Sigmoid colon (tissue), 7 donors: ENCODE results near the gene RAPGEF3. TPM values are rescaled to one million over a fixed set of nuclear protein-coding genes. Genes with fewer than 3 reads are reported as not detected.

ENCODE experiments used
- DNase-seq: peaks from one replicate; pipeline ENCODE4 v3.0.0-alpha.2; 2019
- H3K27ac ChIP-seq, 4 donors: fragments of 200-600 bp; sonication (generic); one replicate each; pipeline ENCODE4 v1.5.1; 2016 to 2019; ENCODE audit warnings: mild to moderate bottlenecking in 1 of 4
- H3K27me3 ChIP-seq, 3 donors: fragments of 200-600 bp; sonication (generic); one replicate each; pipeline ENCODE4 v1.5.1; 2019; ENCODE audit warnings: mild to moderate bottlenecking in 1 of 3
- H3K36me3 ChIP-seq, 4 donors: fragments of 200-600 bp; sonication (generic); one replicate each; pipeline ENCODE4 v1.5.1; 2016 to 2019
- H3K4me1 ChIP-seq, 4 donors: fragments of 200-600 bp; sonication (generic); one replicate each; pipeline ENCODE4 v1.5.1; 2017 to 2019
- H3K4me3 ChIP-seq, 4 donors: fragments of 200-600 bp; sonication (generic); one replicate each; pipeline ENCODE4 v1.5.1; 2017 to 2019; ENCODE audit warnings: mild to moderate bottlenecking in 2 of 4, moderate library complexity in 1 of 4
- H3K9me3 ChIP-seq, 4 donors: fragments of 200-600 bp in 3 of 4; sonication (generic) in 3 of 4; one replicate each; pipeline versions ENCODE4 v1.5.1 to v1.6.1; 2013 to 2019
- EP300 ChIP-seq, 4 donors: sonication (generic); formaldehyde crosslinking; IDR thresholded peaks; one replicate each; pipeline ENCODE4 v1.6.1; 2017; ENCODE audit warnings: antibody characterized with exemption in 4 of 4
- POLR2A ChIP-seq, 2 donors: fragments of 450-650 bp; IDR thresholded peaks; one replicate each; pipeline ENCODE4 v1.6.1; 2016; ENCODE audit warnings: antibody characterized with exemption in 2 of 2, mild to moderate bottlenecking in 2 of 2, moderate library complexity in 2 of 2
- POLR2AphosphoS5 ChIP-seq, 4 donors: sonication (generic); formaldehyde crosslinking; IDR thresholded peaks; one replicate each; pipeline ENCODE4 v1.6.1; 2017; ENCODE audit warnings: antibody characterized with exemption in 4 of 4
- WGBS, 2 donors: extraction: QIAGEN DNeasy Blood & Tissue Kit; methylation state at CpG; one replicate each; pipeline ENCODE4 v1.1.7; 2013; 5-methylcytosine and 5-hydroxymethylcytosine counted together
- intact Hi-C: fragments of 100-400 bp; cut with DNase I; formaldehyde crosslinking; loops from one replicate; pipeline ENCODE4 v1.15.1; 2023
- polyA plus RNA-seq, 3 donors: library from polyadenylated mRNA; stranded (reverse); fragments of 200-250 nt; gene quantifications; one replicate each; pipeline ENCODE4 v1.2.3, GENCODE V29; 2013
- total RNA-seq, 4 donors: library from RNA; depleted of rRNA; stranded (reverse); fragments of >200 nt; gene quantifications; one replicate each; pipeline ENCODE4 v1.1.0, GENCODE V29; 2016
- TF ChIP-seq, protein P1 (sequence below), 4 experiments: fragments of 450-650 bp in 3 of 4; fragments of 200-600 bp in 1 of 4; IDR thresholded peaks; one replicate each; pipeline ENCODE4 v1.5.1; 2016 to 2019; ENCODE audit warnings: antibody characterized with exemption in 4 of 4, mild to moderate bottlenecking in 3 of 4, moderate library complexity in 2 of 4
- donor health status: healthy with polysubstance abuse.
- donor health status: Bipolar disorder and iron deficiency.
- donor health status: healthy.

RAPGEF3 gene
- total and polyA plus RNA-seq, 7 donors, result 3.9 to 36.8 (median 14.6) TPM

DNA sequence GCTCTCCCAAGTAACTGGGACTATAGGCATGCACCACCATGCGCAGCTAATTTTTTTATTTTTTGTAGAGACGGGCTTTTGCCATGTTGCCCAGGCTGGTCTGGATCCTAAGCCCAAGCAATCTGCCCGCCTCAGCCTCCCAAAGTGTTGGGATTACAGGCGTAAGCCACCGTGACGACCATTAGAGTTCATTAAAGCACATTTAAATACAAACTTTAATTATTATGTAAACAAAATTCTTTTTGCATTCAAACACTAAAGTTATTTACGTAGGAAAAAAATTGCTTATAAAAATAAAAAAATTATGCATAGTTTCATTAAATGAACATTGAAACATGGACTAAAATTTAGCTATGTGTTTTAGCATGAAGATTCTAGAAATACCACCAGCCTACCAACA is 60.0 kb downstream of the RAPGEF3 start:
- Histone ChIP-seq H3K4me1 (peaks cover 0 to 6% (median 0%) of the 10 kb centered on the region in 4 donors), H3K4me3 (no peak overlapping the region), H3K36me3 (peaks cover 0 to 51% (median 5%) of the 10 kb centered on the region in 4 donors), H3K27me3 (no peaks in the 10 kb centered on the region), H3K27ac (no peak overlapping the region), H3K9me3 (no peaks in the 10 kb centered on the region)
- intact Hi-C loops, result no loop called here
- TF ChIP-seq POLR2AphosphoS5 (IDR thresholded peaks at IDR 0.05), result no peak
- TF ChIP-seq EP300 (IDR thresholded peaks at IDR 0.05), result no peak
- no peak for TF ChIP-seq POLR2A (IDR thresholded peaks at IDR 0.05)
- TF ChIP-seq, protein P1, sequence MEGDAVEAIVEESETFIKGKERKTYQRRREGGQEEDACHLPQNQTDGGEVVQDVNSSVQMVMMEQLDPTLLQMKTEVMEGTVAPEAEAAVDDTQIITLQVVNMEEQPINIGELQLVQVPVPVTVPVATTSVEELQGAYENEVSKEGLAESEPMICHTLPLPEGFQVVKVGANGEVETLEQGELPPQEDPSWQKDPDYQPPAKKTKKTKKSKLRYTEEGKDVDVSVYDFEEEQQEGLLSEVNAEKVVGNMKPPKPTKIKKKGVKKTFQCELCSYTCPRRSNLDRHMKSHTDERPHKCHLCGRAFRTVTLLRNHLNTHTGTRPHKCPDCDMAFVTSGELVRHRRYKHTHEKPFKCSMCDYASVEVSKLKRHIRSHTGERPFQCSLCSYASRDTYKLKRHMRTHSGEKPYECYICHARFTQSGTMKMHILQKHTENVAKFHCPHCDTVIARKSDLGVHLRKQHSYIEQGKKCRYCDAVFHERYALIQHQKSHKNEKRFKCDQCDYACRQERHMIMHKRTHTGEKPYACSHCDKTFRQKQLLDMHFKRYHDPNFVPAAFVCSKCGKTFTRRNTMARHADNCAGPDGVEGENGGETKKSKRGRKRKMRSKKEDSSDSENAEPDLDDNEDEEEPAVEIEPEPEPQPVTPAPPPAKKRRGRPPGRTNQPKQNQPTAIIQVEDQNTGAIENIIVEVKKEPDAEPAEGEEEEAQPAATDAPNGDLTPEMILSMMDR (IDR thresholded peaks at IDR 0.05), result no peak
- WGBS, 2 donors, result 92 to 93% methylated on average over 7 of the region's 7 CpGs
- DNase-seq, result no peak

DNA sequence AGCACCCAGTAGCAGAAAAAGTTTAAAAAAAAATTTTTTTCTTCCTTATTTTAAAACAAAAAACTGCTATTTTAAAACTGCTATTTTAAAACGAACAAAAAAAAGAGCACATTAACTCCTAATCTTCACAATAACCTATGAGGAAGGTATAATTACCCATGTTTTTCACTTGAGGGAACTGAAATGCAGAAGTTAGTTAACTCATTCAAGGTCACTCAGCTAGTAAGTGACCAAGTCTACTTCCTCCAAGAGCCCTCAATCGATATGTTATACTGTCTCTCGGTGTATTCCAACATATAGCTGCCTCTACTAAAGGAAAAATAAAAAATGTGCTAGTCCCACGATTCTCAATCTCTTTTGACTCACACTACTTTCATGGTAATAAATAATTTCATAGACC is 60.6 kb downstream of the RAPGEF3 start:
- no peaks in the 10 kb centered on the region for H3K9me3 ChIP-seq
- TF ChIP-seq EP300 (IDR thresholded peaks at IDR 0.05) (no peak), POLR2A (IDR thresholded peaks at IDR 0.05) (no peak), POLR2AphosphoS5 (IDR thresholded peaks at IDR 0.05) (no peak)
- TF ChIP-seq, protein P1 (IDR thresholded peaks at IDR 0.05), result no peak
- DNase-seq, result no peak
- no peaks in the 10 kb centered on the region for H3K27me3 ChIP-seq
- no peak overlapping the region for H3K4me3 ChIP-seq
- 57 to 68% methylated on average over 4 of the region's 4 CpGs for WGBS, 2 donors
- H3K36me3 ChIP-seq, result peaks cover 0 to 55% (median 5%) of the 10 kb centered on the region in 4 donors
- H3K27ac ChIP-seq, result no peak overlapping the region
- peaks cover 0 to under 1% (median 0%) of the 10 kb centered on the region in 4 donors for H3K4me1 ChIP-seq
- intact Hi-C loops, result no loop called here

DNA sequence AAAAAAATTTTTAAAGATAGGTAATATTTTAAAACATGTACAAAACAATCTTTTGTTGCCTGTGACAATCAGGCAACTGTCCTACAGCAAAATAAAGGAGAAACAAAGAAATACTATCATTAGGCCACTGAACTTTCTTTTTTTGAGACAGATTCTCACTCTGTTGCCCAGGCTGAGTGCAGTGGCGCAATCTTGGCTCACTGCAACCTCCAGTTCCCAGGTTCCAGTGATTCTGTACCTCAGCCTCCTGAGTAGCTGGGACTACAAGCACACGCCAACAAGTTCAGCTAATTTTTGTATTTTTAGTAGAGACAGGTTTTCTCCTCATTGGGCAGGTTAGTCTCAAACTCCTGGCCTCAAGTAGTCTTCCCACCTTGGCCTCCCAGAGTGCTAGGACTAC is 69.5 kb downstream of the RAPGEF3 start:
- H3K36me3 ChIP-seq, result peaks cover 0 to 38% (median 4%) of the 10 kb centered on the region in 4 donors
- WGBS, 2 donors, result 96 to 97% methylated on average over 2 of the region's 2 CpGs
- H3K4me3 ChIP-seq, result no peak overlapping the region
- no peaks in the 10 kb centered on the region for H3K9me3 ChIP-seq
- TF ChIP-seq POLR2A (IDR thresholded peaks at IDR 0.05), result no peak
- no peak for TF ChIP-seq POLR2AphosphoS5 (IDR thresholded peaks at IDR 0.05)
- TF ChIP-seq, protein P1 (IDR thresholded peaks at IDR 0.05), result no peak
- TF ChIP-seq EP300 (IDR thresholded peaks at IDR 0.05), result no peak
- no peaks in the 10 kb centered on the region for H3K27me3 ChIP-seq
- no peak for DNase-seq
- H3K27ac ChIP-seq, result no peak overlapping the region
- intact Hi-C loops, result loop anchor here (5.0 to 10.0 kb wide), 3 partner anchors 132 to 382 kb away; no protein-coding TSS in a partner anchor
- no peaks in the 10 kb centered on the region for H3K4me1 ChIP-seq

DNA sequence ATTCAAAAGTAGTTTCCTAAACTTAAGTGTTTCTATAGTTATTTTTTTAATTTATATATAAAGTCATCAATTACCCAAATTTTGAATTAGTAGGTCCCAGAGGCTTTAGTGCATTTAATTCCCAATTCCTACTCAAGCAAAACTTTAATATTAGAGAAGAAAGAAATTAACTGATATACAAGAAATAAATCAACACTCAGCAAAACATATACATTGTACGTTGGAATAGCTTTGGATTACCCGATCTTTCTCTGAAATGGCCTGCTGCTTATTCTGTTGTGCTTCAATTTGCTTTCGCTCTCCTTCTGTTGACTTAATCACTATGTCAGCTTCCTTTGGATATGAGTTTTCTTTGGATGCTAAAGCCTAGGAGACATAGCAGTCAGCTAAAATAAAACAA is 71.0 kb downstream of the RAPGEF3 start:
- H3K27ac ChIP-seq, result no peak overlapping the region
- peaks cover 0 to 30% (median 4%) of the 10 kb centered on the region in 4 donors for H3K36me3 ChIP-seq
- no peaks in the 10 kb centered on the region for H3K4me1 ChIP-seq
- H3K4me3 ChIP-seq, result no peak overlapping the region
- no peaks in the 10 kb centered on the region for H3K9me3 ChIP-seq
- TF ChIP-seq POLR2AphosphoS5 (IDR thresholded peaks at IDR 0.05) (no peak), POLR2A (IDR thresholded peaks at IDR 0.05) (no peak), EP300 (IDR thresholded peaks at IDR 0.05) (no peak)
- TF ChIP-seq, protein P1 (IDR thresholded peaks at IDR 0.05), result no peak
- intact Hi-C loops, result loop anchor here (2.0 to 10.0 kb wide), 4 partner anchors 130 to 655 kb away; no protein-coding TSS in a partner anchor
- DNase-seq, result no peak
- WGBS, 2 donors, result 63 to 92% methylated on average over 3 of the region's 3 CpGs
- no peaks in the 10 kb centered on the region for H3K27me3 ChIP-seq
